ENCODE results near the gene GMDS.

Gene GMDS

DNA sequence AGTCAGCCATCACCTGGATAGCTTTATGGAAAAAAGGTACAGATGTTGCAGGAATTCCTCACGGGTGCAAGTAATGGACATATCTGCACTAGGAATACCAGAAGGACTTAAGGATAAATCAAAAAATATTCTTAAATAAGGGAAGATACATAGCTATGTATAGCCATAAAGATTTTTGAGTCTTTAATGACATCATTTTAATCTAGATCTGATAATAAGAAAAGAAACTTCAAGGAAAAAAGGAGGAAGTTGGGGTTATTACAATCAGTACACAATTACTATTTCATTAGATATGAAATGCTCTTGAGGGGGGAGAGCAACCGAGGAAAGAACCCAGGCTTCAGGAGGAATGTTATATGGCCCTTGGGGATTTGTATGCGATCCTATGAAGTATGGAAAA, 525.5 kb downstream of the GMDS start:
- no peak for DNase-seq

DNA sequence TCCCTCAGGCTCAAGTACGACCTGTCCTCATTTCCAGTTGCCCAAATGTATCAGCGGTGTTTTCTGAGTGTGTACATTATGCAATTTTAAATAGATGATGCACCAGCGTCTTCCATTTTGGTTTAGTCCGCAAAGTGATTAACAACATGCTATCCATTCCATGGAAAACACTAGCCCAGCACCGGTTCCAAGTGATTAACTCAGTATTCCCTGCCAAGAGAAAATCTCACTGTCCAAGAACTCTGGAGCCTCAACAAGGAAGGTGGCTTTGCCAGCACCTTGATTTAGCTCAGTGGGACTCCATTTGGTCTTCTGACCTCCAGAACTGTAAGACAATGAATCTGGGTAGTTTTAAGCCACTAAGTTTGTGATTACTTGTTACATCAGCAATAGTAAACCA, 528.5 kb downstream of the GMDS start:
- no peak for DNase-seq

DNA sequence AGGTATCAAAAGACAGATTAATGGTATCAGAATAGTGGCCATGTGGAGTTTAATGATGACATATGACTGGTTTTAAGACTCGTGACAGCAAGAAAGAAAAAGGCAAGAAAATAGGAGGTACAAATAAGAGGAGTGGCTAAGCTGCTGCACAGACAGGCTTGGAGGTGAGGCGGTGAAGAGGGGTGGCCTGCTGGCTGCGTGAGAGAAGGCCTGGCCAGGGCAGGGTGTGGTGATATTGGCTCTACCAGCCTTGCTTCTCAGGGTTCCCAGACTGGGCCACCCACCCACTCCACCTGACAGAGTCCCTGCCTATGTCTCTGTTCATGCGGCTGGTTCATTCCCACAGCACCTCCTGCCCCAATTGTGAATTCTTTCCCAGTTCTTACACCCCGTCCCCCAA, 529.0 kb downstream of the GMDS start:
- no peak for DNase-seq

DNA sequence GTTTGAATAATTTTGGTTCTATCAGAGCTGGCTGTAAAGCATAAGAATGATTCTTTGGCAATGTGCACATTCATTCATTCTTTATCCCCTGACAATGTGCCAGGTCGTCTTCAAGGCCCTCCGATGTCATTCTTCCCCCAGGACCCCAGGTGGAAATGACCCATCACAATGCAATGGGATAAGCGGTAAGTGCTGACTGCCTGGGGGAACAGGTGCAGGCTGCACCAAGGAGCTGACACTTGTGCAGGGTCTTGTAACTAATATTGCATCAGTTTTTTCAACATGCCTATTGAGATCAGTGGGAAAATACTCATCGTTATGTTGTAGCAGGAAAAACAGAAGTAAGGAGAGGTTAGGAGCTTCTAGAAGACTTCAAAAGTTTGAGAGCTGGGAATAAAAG, 530.1 kb downstream of the GMDS start:
- no peak for DNase-seq

DNA sequence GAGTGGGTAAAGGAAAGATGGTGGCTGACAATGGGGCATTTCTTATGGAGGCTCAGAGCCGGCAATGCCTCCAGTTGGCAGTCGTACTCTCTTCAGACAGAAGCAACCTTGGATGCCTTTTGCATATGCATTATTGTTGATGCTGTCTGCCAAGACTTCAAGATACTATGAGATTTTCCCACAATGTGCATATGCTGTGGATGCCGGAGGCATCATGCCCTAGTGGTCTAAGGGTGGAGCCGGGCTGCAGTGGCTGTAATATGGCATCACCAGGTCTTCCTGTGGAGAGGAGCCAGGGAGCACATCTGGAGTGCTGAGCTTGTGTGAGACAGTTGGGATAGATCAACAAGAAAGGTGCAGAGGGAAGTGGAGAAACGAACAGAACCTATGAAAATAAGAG, 530.8 kb downstream of the GMDS start:
- DNase-seq, result no peak

DNA sequence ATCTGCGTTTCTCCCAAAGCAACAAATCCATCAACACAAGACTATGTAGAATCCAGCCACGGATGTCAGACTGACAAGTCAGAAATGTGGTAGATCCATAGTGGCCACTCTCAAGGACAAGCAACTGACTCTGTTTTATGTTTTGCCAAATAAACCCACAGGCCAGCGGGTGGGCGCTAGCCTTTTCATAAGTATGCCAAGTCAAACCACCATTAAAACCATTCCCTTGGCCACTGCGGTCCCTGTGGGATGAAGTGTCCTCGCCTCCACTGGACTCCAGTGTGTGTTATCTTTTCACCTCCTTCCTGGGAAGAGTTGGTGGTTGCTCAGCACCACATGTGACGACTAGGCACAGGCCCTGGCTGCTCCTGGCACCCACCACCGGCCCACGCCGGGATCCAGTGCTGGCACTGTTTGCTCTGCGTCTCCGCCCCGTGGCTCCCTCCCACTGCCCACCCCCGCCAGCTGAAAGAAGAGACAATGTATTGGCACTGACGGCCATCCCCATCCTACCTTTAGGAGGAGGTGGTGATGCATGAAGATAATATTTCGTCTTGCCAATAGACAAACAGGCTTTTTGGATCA, 532.3 kb downstream of the GMDS start:
- no peak for DNase-seq

DNA sequence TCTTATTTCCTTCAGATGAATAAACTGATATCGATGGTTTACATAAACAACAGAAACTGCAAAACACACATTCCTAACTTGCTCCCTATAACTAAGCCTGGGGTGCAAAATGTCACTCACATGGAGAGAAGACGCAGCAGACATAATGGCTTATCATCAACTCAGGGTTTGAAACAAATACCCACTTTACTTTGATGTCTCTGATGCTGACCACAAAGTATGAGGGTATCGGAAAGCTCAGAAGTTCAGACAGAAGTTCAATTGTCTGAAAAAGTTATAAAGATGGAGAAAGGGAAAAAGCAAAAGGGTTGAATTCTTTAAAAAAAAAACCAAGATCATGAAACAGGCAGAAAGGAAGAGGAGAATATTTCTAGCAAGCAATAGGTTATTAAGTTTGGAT, 533.0 kb downstream of the GMDS start:
- DNase-seq, result no peak

DNA sequence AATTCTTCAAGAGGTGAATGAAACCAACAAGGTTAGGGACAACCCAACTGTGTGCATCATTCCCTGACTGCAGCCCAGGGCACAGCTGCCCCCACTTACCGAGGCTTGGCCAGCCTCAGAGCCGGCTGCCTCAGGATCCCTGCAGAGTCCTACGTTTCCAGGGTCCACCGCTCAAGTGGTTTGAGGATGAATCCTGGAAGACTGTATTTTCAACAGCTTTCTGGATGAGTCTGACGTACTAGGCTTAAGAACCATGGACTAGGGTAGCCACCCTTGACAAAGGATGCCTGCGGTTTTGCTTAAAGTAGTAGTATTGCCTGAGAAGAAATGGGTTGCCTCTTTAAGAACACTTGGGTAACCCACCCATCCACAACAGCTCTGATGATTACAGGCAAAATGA, 534.3 kb downstream of the GMDS start:
- DNase-seq, result no peak

DNA sequence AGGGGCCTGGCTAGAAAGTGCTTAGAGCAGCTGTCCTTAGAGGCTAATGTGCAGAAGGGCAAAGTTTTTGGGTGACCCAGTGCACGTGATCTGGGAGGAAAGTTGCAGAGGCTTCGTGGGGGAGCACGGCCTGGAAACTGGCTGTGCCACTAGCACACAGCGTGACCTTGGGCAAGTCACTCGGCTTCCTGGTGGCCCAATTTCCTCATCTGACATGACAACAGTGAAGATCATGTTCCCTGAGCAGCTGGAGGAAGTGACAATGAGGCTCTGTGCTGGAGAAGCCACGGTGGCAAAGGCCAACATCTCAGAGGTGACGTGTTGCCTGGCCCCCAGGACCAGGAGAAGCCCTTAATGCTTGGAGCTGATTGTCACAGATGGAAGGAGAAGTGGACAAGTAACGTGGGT, 536.2 kb downstream of the GMDS start:
- DNase-seq, result no peak

DNA sequence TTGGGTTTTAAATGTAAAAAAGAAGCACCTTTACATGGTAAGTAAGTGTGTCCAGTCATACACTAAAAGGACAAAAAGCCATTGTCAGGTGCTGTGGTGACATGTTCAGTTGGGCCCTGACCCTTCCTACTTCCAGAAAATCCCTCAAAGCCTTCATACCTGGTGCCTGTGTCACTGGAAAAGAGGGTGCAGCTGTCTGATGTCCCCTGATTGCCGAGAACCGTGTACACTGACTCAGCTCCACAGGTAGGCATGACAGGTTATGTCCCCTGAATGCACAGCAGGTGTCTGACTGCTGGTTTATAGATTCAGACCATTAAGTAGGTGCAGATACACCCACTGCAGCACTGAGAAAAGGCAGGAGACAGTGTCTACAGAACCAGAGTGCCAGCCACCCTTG, 536.6 kb downstream of the GMDS start:
- DNase-seq, result no peak

DNA sequence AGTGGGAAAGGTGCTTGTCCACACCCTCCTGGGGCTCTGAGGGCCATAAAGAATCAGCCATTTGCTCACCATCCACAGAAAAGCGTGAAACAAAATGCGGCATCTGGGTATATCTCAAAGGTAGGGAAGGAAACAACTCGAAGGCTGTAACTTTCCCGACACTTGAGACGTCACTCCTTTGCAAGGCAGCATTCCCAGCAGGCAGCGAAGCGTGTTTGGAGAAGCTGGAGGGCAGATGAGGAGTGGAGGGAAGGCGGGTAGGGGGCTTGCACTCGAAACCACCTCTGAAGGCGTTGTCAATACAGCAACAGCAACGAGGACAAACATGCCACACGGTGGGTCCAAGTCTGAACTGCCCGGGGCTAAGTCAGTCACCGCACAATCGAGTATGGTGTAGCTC, 537.3 kb downstream of the GMDS start:
- no peak for DNase-seq

DNA sequence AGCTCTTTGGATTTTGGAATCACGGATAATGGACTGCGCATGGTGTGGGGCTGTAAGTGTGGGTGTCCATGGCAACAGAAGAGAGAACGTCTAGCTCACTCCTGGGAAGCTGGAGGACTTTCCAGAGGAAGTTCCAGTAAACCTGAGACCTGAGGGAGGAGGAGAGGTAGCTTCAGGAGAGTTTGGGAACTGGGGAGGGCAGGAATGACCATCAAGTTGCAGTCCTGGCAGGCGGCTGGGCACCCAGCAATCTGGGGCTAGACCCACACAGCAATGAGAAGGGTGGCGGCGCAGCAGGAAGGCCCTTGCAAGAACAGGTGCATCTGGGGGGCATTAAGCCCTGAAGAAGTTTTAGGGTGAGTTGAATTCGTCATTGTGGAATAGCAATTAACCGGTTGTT, 539.8 kb downstream of the GMDS start:
- no peak for DNase-seq

DNA sequence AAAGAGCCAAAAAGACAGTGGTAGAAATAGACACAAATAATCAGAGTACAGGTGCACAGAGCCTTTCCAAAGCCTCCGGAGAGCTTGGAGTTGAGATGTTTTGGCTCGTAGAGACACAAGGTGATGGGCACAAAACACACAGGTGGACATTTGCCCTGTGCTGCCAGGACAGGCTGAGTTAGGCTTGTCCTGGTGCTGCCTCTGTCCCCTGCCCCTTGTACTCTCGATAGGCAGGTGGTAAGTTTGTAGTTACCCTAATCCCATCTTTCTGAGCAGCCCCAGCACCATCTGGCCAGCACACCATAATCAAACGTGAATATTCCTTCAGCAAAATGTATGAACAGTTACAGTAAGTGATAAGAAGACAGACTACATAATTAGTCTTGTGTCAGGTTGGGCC, 540.2 kb downstream of the GMDS start:
- no peak for DNase-seq

DNA sequence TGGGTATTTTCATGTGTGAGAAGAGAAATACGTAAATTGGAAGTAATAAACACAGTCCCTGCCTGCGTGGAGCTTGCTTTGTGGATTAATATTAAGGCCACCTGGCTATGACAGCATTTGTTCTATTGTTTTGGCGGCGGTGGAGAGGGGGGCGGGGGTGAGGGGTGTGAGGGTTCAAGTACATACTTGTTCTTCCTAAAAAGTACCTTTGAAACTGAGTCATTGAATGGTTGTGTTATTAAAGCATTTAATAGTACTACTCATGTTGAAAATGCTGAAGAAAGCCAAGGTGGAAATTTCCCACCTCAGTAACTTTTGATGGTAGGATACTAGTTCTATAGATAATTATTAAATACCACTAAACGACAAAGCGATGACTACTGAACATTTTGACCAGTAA, 540.7 kb downstream of the GMDS start:
- no peak for DNase-seq

DNA sequence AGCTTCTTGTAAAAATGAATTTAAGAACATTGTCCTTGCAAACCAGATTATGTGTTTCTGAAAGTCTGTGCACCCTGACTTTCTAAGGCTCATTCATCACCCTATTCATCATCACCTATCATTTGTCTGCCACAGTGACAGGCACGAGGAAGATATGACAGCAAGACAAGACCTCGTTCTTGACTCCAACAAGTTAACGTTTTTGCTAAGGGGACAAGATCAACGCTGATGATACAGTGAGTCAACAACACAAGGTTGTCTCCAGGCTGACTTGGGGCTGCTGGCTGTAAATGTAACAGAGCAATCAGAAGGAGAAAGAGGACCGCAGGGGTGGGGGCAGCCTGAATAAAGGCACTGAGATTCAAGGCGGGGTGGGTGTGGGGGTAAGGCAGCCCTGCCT, 541.5 kb downstream of the GMDS start:
- no peak for DNase-seq

DNA sequence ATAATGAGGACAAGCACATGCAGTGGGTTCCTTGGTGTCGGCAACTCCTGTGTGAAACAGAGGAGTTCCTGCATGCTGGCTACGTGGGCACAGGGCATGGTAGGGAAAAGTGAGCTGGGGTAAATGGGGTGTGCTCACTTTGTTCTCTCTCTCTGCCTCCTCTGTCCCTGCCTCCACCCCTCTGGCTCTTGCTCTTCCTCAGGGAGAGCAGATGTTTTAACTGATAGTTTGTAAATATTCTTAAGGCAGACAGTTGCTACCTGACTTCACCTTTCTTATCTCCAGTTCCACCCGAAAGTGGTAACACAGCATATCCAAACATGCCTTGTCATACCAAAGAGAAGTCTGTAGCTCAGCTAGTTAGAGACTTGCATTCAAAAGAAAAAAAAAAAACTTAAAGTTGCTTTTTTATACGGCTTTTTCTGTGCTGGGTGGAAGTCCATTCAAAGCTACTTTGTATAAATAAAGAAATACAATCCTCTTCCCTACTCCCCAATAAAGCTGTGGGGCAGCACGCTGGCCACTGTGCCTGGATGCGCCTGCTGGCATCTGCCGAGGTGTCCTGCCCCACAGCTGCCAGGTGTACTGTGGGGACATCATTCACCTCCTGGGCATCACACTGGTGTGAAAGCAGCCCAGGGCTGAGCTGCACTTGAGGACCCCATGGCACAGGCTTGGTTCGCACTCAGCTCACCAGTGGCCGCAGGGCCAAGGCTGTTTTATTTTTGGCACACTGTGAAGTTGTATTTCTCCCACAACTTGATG, 542.1 kb downstream of the GMDS start:
- no peak for DNase-seq

DNA sequence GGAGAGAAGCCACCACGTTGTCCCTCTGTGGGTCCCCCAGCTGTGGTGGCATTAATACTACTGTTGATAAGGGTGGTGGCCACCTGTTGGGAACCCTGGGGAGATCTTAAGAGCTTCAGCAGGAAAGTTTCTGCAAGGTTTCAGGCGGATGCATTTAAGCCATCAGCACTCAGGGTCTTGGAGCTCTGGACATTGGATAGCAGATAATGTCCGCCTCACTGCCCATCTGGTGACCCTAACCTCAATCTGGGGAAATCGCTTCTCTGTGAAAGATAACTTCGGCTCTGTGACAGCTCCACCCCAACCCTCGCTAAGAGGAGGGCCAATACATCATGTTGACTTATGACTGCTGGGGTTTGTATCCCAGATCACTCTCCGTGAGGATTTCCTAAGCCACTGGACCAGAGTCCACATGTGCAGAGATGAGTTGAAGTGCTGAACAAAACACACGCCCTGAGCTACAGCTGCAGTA, 542.8 kb downstream of the GMDS start:
- DNase-seq, result no peak

DNA sequence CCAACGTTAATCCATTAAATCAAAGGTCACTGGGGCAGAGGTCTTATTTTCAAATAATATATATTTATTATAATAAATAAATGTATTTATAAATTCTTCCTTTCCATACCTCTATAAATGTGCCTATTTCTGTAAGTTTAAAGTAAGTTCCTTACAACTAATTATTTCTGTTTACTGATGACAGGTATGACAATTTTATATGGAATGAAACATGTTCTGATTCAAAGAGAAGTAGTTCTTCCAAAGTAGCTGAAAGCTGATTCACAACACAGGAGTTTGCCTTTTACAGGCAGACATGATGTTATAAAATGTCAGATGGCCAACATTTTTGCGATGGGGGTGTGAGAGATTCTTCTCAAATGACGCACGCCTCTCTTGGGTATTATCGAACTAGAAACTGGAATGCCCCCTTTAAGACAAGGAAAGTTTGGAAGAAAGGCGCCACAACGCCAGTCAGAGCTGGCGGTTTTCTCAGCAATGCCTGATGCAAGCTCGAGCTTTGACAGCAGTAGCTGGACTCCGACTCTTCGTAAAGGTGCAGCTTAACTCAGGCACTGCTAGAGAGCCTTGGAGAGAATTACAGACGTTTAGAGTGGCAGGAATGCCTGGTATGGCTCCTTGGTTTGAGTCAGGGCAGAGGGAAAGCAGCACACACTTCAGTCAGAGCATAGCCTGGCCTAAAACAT, 543.6 kb downstream of the GMDS start:
- no peak for DNase-seq

DNA sequence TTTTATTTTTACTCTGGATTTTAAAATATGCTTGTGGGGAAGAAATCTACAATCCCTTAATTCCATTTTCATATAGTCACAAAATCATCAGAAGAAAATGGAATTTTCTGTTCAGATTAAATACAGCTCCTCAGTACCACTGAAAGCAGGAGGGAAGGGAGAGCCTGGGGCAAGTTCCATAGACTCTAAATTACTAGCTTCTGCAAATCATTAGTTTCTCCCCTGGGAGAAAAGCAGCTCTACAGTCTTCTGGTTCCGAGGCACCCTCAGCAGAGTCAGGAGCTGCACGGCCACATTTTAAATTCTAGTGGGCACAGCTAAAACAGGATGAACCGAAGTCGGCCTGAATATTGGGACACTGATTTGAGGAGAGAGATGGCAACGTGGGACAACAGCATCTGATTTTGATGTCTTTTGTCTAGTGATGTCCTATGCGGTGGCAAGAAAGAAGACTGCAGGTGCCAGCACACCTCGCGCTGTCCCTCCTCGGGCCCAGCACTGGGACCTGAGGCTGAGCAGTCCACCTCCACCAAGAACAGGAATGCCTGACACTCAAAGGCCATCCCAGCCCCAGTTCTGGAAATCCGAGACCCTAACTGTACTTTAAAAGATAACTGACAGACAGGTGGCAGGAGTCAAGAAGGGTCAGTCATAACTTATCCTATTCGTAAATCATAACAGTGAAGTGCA, 545.0 kb downstream of the GMDS start:
- no peak for DNase-seq

DNA sequence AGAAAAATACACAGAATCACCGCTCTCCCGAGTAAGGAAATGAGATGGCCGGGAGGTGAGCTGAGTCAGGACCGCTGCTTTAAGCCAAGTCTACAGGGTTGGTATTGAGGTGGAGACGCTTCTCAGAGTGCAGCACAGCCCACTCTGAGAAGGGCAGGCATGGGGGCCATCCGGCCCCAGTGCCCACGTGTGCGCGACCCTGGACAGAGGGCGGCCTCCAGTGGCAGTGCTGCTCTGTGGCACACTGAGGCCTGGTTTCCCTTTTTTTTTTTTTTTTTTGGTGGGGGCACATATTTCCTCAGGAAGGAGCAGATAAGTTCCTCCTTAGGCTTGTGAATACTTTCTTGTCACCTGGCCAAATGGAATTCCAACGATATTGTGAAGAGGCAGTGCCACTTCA, 546.9 kb downstream of the GMDS start:
- no peak for DNase-seq

DNA sequence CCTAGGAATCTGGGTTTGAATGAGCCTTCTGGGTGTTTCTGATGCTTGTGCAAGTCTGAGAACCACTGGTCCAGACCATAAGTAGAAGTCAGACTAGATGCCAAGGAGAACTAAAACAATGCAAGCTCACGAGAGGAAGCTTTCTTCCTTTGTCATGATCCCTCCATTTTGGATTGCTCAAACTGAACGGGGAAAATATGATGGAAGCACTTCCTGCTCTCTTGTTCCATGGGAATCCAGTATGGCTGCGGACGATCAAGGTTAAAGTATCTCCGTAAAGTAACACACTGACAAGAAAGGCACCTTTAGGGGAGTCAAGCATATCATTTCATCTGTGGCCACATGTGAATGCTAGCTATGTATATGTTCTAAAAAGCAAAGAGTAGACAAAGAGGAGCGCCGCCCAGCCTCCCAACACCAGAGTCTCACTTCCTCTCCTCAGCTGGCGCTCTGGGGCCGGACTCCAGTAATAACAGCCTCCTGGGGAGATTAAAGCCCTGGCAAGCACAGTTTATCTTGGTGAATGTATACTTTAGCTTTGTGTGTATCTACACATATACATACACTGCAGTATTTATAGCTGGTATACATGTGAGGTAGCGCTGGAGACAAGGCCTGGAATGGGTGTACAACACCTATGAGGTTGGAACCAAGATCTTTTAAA, 547.6 kb downstream of the GMDS start:
- no peak for DNase-seq

DNA sequence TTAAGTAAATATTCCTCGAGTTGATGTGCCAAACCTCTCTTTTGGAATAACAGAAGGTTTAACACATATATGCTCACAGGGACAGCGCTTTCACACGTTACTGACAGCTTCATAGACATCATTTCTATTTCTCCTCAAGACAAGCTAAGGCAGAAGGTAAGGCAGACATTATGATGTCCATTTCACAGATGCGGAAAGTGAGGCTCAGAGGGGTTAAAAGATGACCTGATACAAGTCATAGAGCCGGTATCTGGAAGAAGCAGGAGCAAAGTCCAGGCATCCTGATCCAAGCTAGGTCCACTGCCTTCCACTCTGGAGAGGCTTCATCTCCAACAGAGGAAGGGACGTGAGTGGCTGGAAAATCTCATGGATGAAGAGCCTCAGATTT, 548.9 kb downstream of the GMDS start:
- no peak for DNase-seq

Measured in amygdala (tissue), 56 donors.